ENCODE data around the gene ACTR1A. TPM values are rescaled to one million over a fixed set of nuclear protein-coding genes. Genes with fewer than 3 reads are reported as not detected.
A peak's percentile ranks its signal among the peaks of the same experiment; 100 is the strongest.
"Not testable (repeated sequence)": the region's sequence is repeated elsewhere in the genome, so short reads cannot be mapped to it uniquely, and the experiment has no call there.

The ACTR1A gene
- 192 and 228 TPM in 2 replicates for total RNA-seq

- DNase-seq (ENCODE audit: low read depth, low spot score), result peak; percentile 100
These were observed at the start of gene ACTR1A for GRCh38 chr10:102502337-102503151. Gene ACTR1A, minus strand, starts transcription at chr10:102502712. Its CDS starts 65 bp downstream, at chr10:102502647.

GRCh38 chr10:102550636-102551210 lies 48.2 kb upstream of the ACTR1A start:
- DNase-seq (ENCODE audit: low read depth, low spot score), result no peak

GRCh38 chr10:102549549-102549948 lies 47.0 kb upstream of the ACTR1A start:
- DNase-seq (ENCODE audit: low read depth, low spot score), result no peak

- no peak for DNase-seq (ENCODE audit: low read depth, low spot score)
These were observed 44.3 kb upstream of the ACTR1A start for GRCh38 chr10:102546606-102547320.

- no peak for DNase-seq (ENCODE audit: low read depth, low spot score)
These were observed 43.5 kb upstream of the ACTR1A start for GRCh38 chr10:102545997-102546396.

GRCh38 chr10:102545265-102545871 lies 42.9 kb upstream of the ACTR1A start:
- no peak for DNase-seq (ENCODE audit: low read depth, low spot score)

GRCh38 chr10:102542800-102543418 lies 40.4 kb upstream of the ACTR1A start:
- DNase-seq (ENCODE audit: low read depth, low spot score), result no peak

GRCh38 chr10:102540023-102540422 lies 37.5 kb upstream of the ACTR1A start:
- DNase-seq (ENCODE audit: low read depth, low spot score), result no peak

- DNase-seq (ENCODE audit: low read depth, low spot score), result no peak
These were observed 36.3 kb upstream of the ACTR1A start for GRCh38 chr10:102538811-102539210.

- no peak for DNase-seq (ENCODE audit: low read depth, low spot score)
These were observed 35.4 kb upstream of the ACTR1A start for GRCh38 chr10:102537948-102538347.

- DNase-seq (ENCODE audit: low read depth, low spot score), result no peak
These were observed 34.9 kb upstream of the ACTR1A start for GRCh38 chr10:102537367-102537766.

- no peak for DNase-seq (ENCODE audit: low read depth, low spot score)
These were observed 33.1 kb upstream of the ACTR1A start for GRCh38 chr10:102535481-102536147.

- not testable (repeated sequence) for DNase-seq (ENCODE audit: low read depth, low spot score)
These were observed 32.5 kb upstream of the ACTR1A start for GRCh38 chr10:102534966-102535365.

- no peak for DNase-seq (ENCODE audit: low read depth, low spot score)
These were observed 31.8 kb upstream of the ACTR1A start for GRCh38 chr10:102534333-102534732.

GRCh38 chr10:102527546-102527945 lies 25.0 kb upstream of the ACTR1A start:
- no peak for DNase-seq (ENCODE audit: low read depth, low spot score)

GRCh38 chr10:102524746-102525145 lies 22.2 kb upstream of the ACTR1A start:
- DNase-seq (ENCODE audit: low read depth, low spot score), result no peak

- DNase-seq (ENCODE audit: low read depth, low spot score), result no peak
These were observed 20.9 kb upstream of the ACTR1A start for GRCh38 chr10:102523250-102524029.

- DNase-seq (ENCODE audit: low read depth, low spot score), result no peak
These were observed 20.4 kb upstream of the ACTR1A start for GRCh38 chr10:102522874-102523249.

GRCh38 chr10:102519246-102519825 lies 16.8 kb upstream of the ACTR1A start:
- no peak for DNase-seq (ENCODE audit: low read depth, low spot score)

GRCh38 chr10:102517553-102517952 lies 15.0 kb upstream of the ACTR1A start:
- DNase-seq (ENCODE audit: low read depth, low spot score), result no peak

Data from pulmonary artery endothelial cell (primary cell).